Brain microvascular endothelial cell (primary cell): ENCODE results near the gene ZNF326.
A peak's percentile ranks its signal among the peaks of the same experiment; 100 is the strongest.

Experiments
- DNase-seq: peaks from one replicate; pipeline ENCODE4 v3.0.0-alpha.2; 2020
- H3K27ac ChIP-seq: fragments of 250-450 bp; sonication (Bioruptor Pico); 2 replicates; pipeline ENCODE4 v1.5.1; 2020; ENCODE audit warnings: mild to moderate bottlenecking, moderate library complexity
- H3K27me3 ChIP-seq: fragments of 250-450 bp; sonication (Bioruptor Pico); replicated peaks from 2 replicates; pipeline ENCODE4 v1.5.1; 2020; ENCODE audit warnings: mild to moderate bottlenecking
- H3K36me3 ChIP-seq: fragments of 250-450 bp; sonication (Bioruptor Pico); replicated peaks from 2 replicates; pipeline ENCODE4 v1.5.1; 2020; ENCODE audit warnings: mild to moderate bottlenecking
- H3K4me3 ChIP-seq: 2 replicates; pipeline ENCODE4 v1.5.1; 2011; ENCODE audit warnings: low read depth, mild to moderate bottlenecking, control low read depth, low read length, moderate library complexity
- CTCF ChIP-seq: IDR thresholded peaks from 2 replicates; pipeline ENCODE4 v1.5.1; 2011; ENCODE audit warnings: low read depth, mild to moderate bottlenecking, moderate library complexity, low read length, control low read depth, inconsistent platforms; ENCODE audit errors: missing control alignments
- in situ Hi-C: cut with HindIII; loops from 2 replicates; pipeline ENCODE4 v1.10.0; 2017; ENCODE audit warnings: low sequenced_read_pairs, low pct_ligation_motif_present

Gene ZNF326

GRCh38 chr1:89994805-89995597, at the start of gene ZNF326:
Gene ZNF326 (plus strand): TSS chr1:89995110. CDS start chr1:89995258, 148 bp downstream.
- Histone ChIP-seq H3K36me3 (no peaks in the 10 kb centered on the region), H3K27ac (peak within 1 kb of the TSS; percentile 97), H3K27me3 (no peaks in the 10 kb centered on the region), H3K4me3 (peak within 1 kb of the TSS; percentile 93)
- TF ChIP-seq CTCF, result no peak
- in situ Hi-C loops, result loop anchor here (25.0 kb wide), 1 partner anchor 183 kb away; the partner anchor contains the start of gene LRRC8D
- DNase-seq, result peak; percentile 96

GRCh38 chr1:89945852-89946476, 48.9 kb upstream of the ZNF326 start:
- in situ Hi-C loops, result no loop called here
- H3K27me3 ChIP-seq, result no peaks in the 10 kb centered on the region
- H3K4me3 ChIP-seq, result no peak overlapping the region
- DNase-seq, result no peak
- H3K27ac ChIP-seq, result no peak overlapping the region
- H3K36me3 ChIP-seq, result no peaks in the 10 kb centered on the region
- no peak for TF ChIP-seq CTCF

- Histone ChIP-seq H3K4me3 (no peak overlapping the region), H3K27ac (no peak overlapping the region), H3K36me3 (no peaks in the 10 kb centered on the region), H3K27me3 (no peaks in the 10 kb centered on the region)
- no peak for TF ChIP-seq CTCF
- no peak for DNase-seq
- in situ Hi-C loops, result no loop called here
Measured at GRCh38 chr1:89946532-89946931, 48.4 kb upstream of the ZNF326 start.

GRCh38 chr1:89948722-89949345, 46.1 kb upstream of the ZNF326 start:
- Histone ChIP-seq H3K27ac (no peak overlapping the region), H3K27me3 (no peaks in the 10 kb centered on the region), H3K36me3 (no peaks in the 10 kb centered on the region), H3K4me3 (no peak overlapping the region)
- in situ Hi-C loops, result no loop called here
- no peak for DNase-seq
- TF ChIP-seq CTCF, result no peak

GRCh38 chr1:89949991-89950624, 44.8 kb upstream of the ZNF326 start:
- DNase-seq, result no peak
- in situ Hi-C loops, result no loop called here

More at GRCh38 chr1:89949991-89950624, 44.8 kb upstream of the ZNF326 start:
- no peak for TF ChIP-seq CTCF
- Histone ChIP-seq H3K36me3 (no peaks in the 10 kb centered on the region), H3K4me3 (no peak overlapping the region), H3K27me3 (no peaks in the 10 kb centered on the region), H3K27ac (no peak overlapping the region)
